Tibial nerve (tissue), 4 donors: Measurements from ENCODE around the gene TAF6L. TPM values are rescaled to one million over a fixed set of nuclear protein-coding genes. Genes with fewer than 3 reads are reported as not detected.
A peak's percentile ranks its signal among the peaks of the same experiment; 100 is the strongest.

ENCODE experiments used
- DNase-seq, 2 donors: peaks; one replicate each; pipeline ENCODE4 v3.0.0-alpha.2; 2019; ENCODE audit warnings: low spot score in 2 of 2
- H3K27ac ChIP-seq, 4 donors: fragments of 200-600 bp; sonication (generic) in 3 of 4; one replicate each; pipeline ENCODE4 v1.5.1; 2017 to 2019; ENCODE audit warnings: mild to moderate bottlenecking in 1 of 4
- H3K27me3 ChIP-seq, 2 donors: fragments of 200-600 bp; sonication (generic) in 1 of 2; one replicate each; pipeline versions ENCODE4 v1.5.1 to v1.6.0; 2017 to 2019
- H3K36me3 ChIP-seq, 3 donors: fragments of 200-600 bp; sonication (generic); one replicate each; pipeline ENCODE4 v1.5.1; 2018 to 2019
- H3K4me1 ChIP-seq, 4 donors: fragments of 200-600 bp; sonication (generic) in 3 of 4; one replicate each; pipeline ENCODE4 v1.5.1; 2017 to 2019
- H3K4me3 ChIP-seq, 4 donors: fragments of 200-600 bp; sonication (generic) in 3 of 4; one replicate each; pipeline ENCODE4 v1.5.1; 2017 to 2019; ENCODE audit warnings: mild to moderate bottlenecking in 1 of 4, moderate library complexity in 1 of 4
- H3K9me3 ChIP-seq, 4 donors: fragments of 200-600 bp; sonication (generic) in 3 of 4; one replicate each; pipeline ENCODE4 v1.5.1; 2017 to 2019
- EP300 ChIP-seq, 2 donors: sonication (generic); formaldehyde crosslinking; IDR thresholded peaks; one replicate each; pipeline ENCODE4 v1.6.1; 2017; ENCODE audit warnings: antibody characterized with exemption in 2 of 2, mild to moderate bottlenecking in 1 of 2
- POLR2A ChIP-seq, 2 donors: fragments of 450-650 bp; IDR thresholded peaks; one replicate each; pipeline ENCODE4 v1.6.1; 2017; ENCODE audit warnings: antibody characterized with exemption in 2 of 2, mild to moderate bottlenecking in 2 of 2, moderate library complexity in 2 of 2
- WGBS, 2 donors: methylation state at CpG; one replicate each; pipeline ENCODE4 v1.1.5; 2018; 5-methylcytosine and 5-hydroxymethylcytosine counted together
- total RNA-seq, 4 donors: library from RNA; depleted of rRNA; stranded (reverse); fragments of >200 nt; gene quantifications; one replicate each; pipeline ENCODE4 v1.1.0, GENCODE V29; 2016
- TF ChIP-seq, protein P1 (sequence below), 5 experiments: fragments of 200-600 bp in 3 of 5; fragments of 450-650 bp in 2 of 5; sonication (generic) in 3 of 5; IDR thresholded peaks; one replicate each; pipeline ENCODE4 v1.5.1; 2016 to 2019; ENCODE audit warnings: antibody characterized with exemption in 5 of 5, mild to moderate bottlenecking in 3 of 5, moderate library complexity in 2 of 5

TAF6L gene
- total RNA-seq, 4 donors from 2014 or later = 23.2 to 38.8 (median 33.1) TPM

DNA sequence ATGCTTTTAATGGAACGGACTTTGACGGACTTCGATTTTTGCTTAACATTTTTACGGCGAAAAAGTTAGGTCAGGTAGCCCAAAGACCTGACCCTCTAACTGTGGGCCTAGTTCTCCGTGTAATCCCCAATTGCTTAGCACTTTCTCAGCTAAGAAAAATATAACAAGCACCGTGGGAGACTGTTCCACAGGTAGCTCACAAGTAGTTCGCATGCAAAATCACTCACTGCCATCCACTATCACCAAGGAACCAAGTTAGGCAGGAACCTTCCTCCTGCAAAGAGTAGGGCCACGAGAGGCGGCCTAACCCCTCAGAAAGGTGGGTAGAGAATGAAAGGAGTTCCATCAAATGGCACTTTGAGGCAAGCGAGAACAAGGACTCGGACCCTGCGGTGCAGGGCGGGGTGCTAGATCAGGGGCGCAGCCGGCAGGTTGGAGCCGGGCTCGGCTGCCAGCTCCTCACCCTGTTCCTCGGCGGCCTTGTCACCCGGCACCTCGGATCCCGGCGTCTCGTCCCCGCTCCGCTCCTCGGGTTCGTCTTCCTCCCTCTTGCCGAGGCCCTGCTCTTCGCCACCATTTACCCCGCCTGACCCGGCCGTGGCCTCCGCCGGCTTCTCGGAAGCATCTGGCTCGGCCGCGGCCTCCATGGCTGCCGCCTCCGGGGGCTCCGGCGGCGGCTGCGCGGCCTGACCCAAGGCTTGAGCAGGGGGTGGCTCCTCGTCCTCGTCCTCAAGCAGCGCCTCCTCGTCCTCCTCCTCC lies 44.9 kb upstream of the TAF6L start:
- H3K4me1 ChIP-seq = peaks cover 0 to 60% (median 46%) of the 10 kb centered on the region in 4 donors
- WGBS, 2 donors = 0 to 1% methylated on average over 39 to 51 of the region's 51 CpGs
- H3K36me3 ChIP-seq = peaks cover 3 to 30% (median 26%) of the 10 kb centered on the region in 3 donors
- H3K4me3 ChIP-seq = peak overlapping the region; percentile 66 to 96 (median 90)
- no peaks in the 10 kb centered on the region for H3K9me3 ChIP-seq
- peak overlapping the region; percentile 77 to 97 (median 90) for H3K27ac ChIP-seq
- no peaks in the 10 kb centered on the region for H3K27me3 ChIP-seq
- no peak for TF ChIP-seq POLR2A (IDR thresholded peaks at IDR 0.05)
- no peak for TF ChIP-seq EP300 (IDR thresholded peaks at IDR 0.05)
- TF ChIP-seq, protein P1, sequence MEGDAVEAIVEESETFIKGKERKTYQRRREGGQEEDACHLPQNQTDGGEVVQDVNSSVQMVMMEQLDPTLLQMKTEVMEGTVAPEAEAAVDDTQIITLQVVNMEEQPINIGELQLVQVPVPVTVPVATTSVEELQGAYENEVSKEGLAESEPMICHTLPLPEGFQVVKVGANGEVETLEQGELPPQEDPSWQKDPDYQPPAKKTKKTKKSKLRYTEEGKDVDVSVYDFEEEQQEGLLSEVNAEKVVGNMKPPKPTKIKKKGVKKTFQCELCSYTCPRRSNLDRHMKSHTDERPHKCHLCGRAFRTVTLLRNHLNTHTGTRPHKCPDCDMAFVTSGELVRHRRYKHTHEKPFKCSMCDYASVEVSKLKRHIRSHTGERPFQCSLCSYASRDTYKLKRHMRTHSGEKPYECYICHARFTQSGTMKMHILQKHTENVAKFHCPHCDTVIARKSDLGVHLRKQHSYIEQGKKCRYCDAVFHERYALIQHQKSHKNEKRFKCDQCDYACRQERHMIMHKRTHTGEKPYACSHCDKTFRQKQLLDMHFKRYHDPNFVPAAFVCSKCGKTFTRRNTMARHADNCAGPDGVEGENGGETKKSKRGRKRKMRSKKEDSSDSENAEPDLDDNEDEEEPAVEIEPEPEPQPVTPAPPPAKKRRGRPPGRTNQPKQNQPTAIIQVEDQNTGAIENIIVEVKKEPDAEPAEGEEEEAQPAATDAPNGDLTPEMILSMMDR (IDR thresholded peaks at IDR 0.05) = no peak
- no peak for DNase-seq

DNA sequence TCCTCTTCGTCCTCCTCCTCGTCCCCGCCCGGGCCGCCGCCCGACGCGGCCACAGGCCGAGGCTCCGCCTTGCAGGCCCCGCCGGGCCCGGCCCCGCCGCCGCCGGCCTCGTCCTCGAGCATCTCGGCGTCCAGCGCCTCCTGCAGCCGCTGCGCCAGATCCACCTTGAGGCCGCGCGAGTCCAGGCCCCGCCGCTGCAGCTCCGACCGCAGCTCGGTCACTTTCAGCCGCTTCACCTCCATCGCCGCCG lies 44.4 kb upstream of the TAF6L start:
- Histone ChIP-seq H3K4me1 (peaks cover 0 to 64% (median 48%) of the 10 kb centered on the region in 4 donors), H3K4me3 (peak overlapping the region; percentile 66 to 96 (median 90)), H3K27me3 (no peaks in the 10 kb centered on the region), H3K27ac (peak overlapping the region; percentile 77 to 97 (median 90)), H3K9me3 (no peaks in the 10 kb centered on the region), H3K36me3 (peaks cover 3 to 29% (median 23%) of the 10 kb centered on the region in 3 donors)
- TF ChIP-seq, protein P1 (IDR thresholded peaks at IDR 0.05) = no peak
- TF ChIP-seq EP300 (IDR thresholded peaks at IDR 0.05) (no peak), POLR2A (IDR thresholded peaks at IDR 0.05) (no peak)
- WGBS, 2 donors = 0 to 1% methylated on average over 6 to 23 of the region's 37 CpGs
- no peak for DNase-seq

DNA sequence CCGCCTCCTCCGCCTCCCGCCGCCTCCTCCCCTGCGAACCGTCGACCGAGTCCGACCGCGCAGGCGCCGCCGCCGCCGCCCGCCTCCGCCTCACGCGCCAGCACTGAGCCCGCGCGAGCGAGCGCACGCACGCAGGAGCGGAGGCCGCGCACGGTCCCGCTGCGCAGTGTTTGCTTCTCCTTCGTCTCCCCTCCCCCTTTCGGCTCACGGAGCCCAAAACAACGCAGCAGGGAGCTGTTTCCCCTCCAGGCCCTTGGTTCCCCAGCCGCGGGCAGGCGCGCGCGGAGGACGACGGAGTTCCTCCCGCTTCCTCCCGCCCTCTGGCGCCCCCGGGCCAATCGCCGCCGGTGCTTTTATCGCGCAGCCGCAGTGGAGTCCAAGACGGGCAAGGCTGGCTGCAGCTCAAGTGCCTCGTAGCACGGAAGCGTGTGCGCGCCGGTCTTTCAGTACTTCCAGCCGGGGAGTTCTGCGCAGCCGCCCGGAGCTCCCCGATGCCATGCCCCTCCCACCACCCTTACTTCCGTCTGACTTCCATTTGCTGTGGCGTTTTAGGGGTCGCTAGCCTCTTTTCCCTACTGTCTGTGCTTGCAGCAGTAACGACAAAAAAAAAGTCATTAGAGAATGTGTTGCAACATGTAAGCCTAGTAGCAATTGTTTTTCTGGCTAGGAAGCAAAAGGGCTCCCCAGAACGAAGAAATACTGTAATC lies 43.9 kb upstream of the TAF6L start, which contains the start of gene HNRNPUL2:
HNRNPUL2 (minus strand) TSS at position 293 of the 707 bp plus-strand sequence. CDS start 301 bp downstream, outside the sequence.
- peak; percentile 94 to 95 for DNase-seq
- H3K36me3 ChIP-seq = peaks cover 3 to 24% (median 18%) of the 10 kb centered on the region in 3 donors
- 0 to 1% methylated on average over 38 to 72 of the region's 72 CpGs for WGBS, 2 donors
- TF ChIP-seq POLR2A (IDR thresholded peaks at IDR 0.05) = peak; percentile 67 to 95
- TF ChIP-seq, protein P1 (IDR thresholded peaks at IDR 0.05) = peak in 2 of 5 experiments; percentile 9 to 48
- peak; percentile 46 to 97 for TF ChIP-seq EP300 (IDR thresholded peaks at IDR 0.05)
- H3K4me3 ChIP-seq = peak within 1 kb of the TSS; percentile 66 to 96 (median 90)
- H3K9me3 ChIP-seq = no peaks in the 10 kb centered on the region
- peak within 1 kb of the TSS; percentile 77 to 97 (median 90) for H3K27ac ChIP-seq
- H3K27me3 ChIP-seq = no peaks in the 10 kb centered on the region
- H3K4me1 ChIP-seq = peaks cover 0 to 66% (median 48%) of the 10 kb centered on the region in 4 donors

DNA sequence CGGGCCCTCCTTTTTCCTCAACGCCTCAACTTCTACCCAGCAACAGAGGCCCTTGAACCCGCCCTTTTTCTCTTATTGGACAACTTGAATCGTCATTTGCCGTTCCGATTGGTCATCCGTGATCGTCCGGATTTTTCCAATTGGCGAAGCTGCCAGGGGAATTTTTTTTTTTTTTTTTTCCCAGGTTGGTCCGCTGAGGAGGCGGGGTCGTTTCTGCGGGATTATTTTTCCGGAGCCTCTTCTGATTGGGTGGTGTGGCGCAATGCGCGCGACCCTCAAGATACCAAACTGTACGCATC lies 43.4 kb upstream of the TAF6L start:
- no peaks in the 10 kb centered on the region for H3K9me3 ChIP-seq
- H3K4me3 ChIP-seq = peak overlapping the region; percentile 66 to 96 (median 90)
- H3K4me1 ChIP-seq = peaks cover 0 to 70% (median 47%) of the 10 kb centered on the region in 4 donors
- 0 to 1% methylated on average over 20 of the region's 20 CpGs for WGBS, 2 donors
- peaks cover 3 to 22% (median 13%) of the 10 kb centered on the region in 3 donors for H3K36me3 ChIP-seq
- H3K27me3 ChIP-seq = no peaks in the 10 kb centered on the region
- peak; percentile 69 to 91 for DNase-seq
- H3K27ac ChIP-seq = peak overlapping the region; percentile 77 to 97 (median 90)
- TF ChIP-seq EP300 (IDR thresholded peaks at IDR 0.05) = no peak
- TF ChIP-seq, protein P1 (IDR thresholded peaks at IDR 0.05) = no peak
- TF ChIP-seq POLR2A (IDR thresholded peaks at IDR 0.05) = no peak
